Stimulated activated CD8-positive, alpha-beta memory T cell treated with anti-CD3 and anti-CD28 coated beads, Interleukin-15, amount 100 ng/mL, for 48 hours (primary cell): ENCODE measurements around the gene KBTBD13.
A peak's percentile ranks its signal among the peaks of the same experiment; 100 is the strongest.
"Not testable (repeated sequence)": the region's sequence is repeated elsewhere in the genome, so short reads cannot be mapped to it uniquely, and the experiment has no call there.

Experiments used
- DNase-seq, 2 donors: peaks; one replicate each; pipeline ENCODE4 v3.0.0-alpha.2; 2020; ENCODE audit warnings: low read depth in 2 of 2

The KBTBD13 gene

DNA sequence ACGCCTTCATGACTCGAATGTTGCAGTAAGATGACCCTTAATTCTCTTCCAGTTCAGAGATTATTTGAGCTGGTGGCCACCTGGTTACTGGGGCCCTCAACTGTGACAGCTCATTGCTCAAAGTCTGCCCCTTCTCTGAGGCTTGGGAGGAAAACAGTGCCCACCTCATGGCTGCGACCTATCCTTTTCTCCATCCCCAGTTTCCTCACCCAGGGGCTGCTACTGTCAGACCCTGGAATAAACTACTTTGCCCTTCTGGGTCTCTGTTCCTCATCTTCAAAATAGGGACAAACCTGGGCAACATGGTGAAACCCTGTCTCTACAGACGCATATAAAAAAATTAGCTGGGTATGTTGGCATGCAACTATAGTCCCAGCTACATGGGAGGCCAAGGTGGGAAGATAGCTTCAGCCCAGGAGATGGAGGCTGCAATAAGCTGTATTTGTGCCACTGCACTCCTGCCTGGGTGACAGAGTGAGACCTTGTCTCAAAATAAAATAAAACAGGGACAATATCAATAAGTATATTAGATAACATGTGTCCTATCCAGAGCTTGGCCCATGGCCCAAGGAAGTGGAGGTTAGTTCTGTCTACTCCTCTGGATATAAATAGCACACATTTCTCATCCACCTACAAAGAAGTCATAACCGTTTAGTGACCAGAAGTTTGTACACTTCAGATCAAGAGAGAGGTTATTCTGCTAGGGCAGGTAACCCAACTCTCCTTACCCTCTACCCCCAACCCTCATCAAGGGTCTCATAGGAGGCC, 6.6 kb upstream of the KBTBD13 start:
- no peak for DNase-seq

DNA sequence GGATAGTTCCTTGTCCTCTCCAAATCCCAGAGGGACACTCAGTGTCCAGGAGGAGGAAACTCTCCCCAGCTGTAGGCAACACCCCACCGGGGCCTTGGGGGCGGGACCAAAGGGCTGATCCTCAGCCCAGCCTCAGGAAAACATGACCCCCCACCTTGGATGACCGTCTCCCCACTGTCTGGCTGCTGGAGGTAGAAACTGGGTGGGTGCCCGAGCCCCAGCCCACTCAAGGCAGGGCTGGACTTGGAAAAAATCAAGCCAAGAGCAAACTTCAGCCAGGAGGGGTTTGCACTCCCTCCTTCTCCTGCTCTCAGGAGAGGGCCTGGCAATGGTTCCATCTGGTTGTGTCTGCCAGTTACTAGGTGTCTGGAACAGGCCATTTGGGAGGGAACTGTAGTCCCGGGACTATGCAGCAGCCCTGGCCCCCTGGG, 5.2 kb upstream of the KBTBD13 start:
- DNase-seq, result no peak

DNA sequence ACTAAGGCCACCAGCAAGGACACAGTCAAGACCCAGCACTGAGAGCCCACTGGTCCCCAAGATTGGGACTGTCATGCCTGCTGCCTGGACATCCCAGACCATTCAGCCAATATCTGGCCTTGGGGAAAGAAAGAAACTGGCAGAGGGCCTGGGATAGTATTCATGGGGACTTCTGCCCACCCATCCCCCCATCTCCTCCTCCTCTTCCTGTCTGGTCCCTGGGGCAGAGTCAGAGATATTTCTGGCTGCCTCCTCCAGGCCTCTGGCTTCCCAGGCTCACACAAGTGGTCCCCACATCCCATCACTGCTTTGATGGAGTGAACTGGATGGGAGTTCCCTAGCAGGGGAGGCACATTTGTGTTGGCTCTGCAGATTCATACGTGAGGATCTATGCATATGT, 4.5 kb upstream of the KBTBD13 start:
- DNase-seq, result no peak

DNA sequence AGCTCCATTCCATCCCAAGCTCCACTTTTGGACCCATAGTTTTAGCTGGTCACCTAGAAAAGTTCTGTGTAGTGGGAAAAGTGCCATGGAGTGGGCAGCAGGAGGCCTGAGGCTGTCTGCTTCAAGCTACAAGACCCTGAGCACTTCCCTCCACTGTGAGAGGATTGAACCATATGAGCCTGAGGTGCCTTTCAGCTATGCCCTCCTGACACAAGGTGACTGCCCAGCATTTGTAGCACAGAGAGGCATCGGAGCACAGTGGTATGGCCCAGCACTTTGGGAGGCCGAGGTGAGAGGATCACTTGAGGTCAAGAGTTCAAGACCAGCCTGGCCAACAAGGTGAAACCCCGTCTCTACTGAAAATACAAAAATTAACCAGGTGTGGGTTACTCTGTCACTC, 3.9 kb upstream of the KBTBD13 start:
- DNase-seq, result no peak

DNA sequence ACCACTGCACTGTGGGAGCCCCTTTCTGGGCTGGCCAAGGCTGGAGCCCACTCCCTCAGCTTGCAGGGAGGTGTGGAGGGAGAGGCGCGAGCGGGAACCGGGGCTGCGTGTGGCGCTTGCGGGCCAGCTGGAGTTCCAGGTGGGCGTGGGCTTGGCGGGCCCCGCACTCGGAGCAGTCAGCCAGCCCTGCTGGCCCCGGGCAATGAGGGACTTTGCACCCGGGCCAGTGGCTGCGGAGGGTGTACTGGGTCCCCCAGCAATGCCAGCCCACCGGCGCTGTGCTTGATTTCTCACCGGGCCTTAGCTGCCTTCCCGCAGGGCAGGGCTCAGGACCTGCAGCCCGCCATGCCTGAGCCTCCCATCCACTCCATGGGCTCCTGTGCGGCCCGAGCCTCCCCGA, 1.6 kb upstream of the KBTBD13 start:
- not testable (repeated sequence) for DNase-seq

DNA sequence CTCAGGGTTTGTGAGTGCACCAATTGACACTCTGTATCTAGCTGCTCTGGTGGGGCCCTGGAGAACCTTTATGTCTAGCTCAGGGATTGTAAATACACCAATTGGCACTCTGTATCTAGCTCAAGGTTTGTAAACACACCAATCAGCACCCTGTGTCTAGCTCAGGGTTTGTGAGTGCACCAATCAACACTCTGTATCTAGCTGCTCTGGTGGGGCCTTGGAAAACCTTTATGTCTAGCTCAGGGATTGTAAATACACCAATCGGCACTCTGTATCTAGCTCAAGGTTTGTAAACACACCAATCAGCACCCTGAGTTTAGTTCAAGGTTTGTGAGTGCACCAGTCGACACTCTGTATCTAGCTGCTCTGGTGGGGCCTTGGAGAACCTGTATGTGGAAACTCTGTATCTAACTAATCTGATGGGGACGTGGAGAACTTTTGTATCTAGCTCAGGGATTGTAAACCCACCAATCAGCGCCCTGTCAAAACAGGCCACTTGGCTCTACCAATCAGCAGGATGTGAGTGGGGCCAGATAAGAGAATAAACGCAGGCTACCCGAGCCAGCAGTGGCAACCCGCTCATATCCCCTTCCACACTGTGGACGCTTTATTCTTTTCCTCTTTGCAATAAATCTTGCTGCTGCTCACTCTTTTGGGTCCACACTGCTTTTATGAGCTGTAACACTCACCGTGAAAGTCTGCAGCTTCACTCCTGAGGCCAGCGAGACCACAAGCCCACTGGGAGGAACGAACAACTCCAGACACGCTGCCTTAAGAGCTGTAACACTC, 745 bp upstream of the KBTBD13 start:
- not testable (repeated sequence) for DNase-seq

DNA sequence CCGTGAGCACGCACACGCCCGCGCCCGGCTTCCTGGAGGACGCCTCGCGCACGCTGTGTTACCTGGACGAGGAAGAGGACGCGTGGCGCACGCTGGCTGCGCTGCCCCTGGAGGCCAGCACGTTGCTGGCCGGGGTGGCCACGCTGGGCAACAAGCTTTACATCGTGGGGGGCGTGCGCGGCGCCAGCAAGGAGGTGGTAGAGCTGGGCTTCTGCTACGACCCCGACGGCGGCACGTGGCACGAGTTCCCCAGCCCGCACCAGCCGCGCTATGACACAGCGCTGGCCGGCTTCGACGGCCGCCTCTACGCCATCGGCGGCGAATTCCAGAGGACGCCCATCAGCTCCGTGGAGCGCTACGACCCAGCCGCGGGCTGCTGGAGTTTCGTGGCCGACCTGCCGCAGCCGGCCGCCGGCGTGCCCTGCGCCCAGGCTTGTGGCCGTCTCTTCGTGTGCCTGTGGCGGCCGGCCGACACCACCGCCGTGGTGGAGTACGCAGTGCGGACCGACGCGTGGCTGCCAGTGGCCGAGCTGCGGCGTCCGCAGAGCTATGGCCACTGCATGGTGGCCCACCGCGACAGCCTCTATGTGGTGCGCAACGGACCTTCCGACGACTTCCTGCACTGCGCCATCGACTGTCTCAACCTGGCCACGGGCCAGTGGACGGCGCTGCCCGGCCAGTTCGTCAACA, 890 bp downstream of the KBTBD13 start:
- no peak for DNase-seq

DNA sequence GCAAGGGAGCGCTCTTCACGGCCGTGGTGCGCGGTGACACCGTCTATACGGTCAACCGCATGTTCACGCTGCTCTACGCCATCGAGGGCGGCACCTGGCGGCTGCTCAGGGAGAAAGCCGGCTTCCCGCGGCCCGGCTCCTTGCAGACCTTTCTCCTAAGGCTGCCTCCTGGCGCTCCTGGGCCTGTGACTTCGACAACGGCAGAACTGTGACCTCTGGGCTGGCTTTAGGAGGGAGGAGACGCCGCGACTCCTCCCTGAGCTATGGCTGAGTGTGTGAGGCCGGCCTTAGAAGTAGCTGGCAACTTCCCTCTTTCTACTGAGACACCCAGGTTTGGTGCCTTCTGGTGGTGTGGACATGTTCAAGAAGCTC, 1.4 kb downstream of the KBTBD13 start:
- DNase-seq, result peak; percentile 29 to 42

DNA sequence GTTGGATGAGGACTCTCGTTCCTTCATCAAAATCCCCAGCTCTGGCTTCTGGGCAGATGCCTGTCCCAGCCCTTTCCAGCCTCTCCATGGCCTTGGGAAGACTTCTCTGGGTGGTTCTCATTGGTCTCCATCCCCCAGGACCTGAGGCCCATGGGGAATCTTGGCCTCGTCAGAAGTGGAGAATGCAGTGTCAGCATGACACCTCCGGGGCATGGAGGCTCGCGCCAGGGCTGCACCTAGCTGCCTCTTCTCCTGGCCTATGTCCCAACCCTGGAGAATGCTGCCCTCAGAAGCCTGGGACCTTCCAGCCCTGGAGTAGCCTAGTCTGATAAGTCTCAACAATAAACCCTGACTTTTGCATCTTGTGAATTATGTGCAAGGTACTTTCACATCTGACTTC, 3.0 kb downstream of the KBTBD13 start:
- DNase-seq, result no peak

DNA sequence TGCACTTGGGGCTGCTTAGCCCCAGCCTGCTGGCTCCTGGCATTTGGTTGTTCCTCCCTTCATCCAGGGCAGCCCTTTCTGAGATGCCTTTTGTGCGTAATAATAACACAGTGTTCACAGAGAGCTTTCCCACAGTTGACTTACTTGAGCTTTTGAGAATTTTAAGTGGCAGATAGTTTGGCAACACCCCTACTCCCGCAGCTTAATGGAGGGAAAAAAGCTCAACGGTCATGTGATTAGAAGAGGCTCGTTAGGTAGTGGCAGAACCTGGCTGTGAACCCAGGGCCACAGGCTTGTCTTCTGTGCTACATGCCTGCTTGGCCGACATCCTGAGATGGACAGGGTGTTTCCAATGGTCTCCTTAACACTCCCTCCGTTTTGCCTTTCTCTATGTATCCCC, 4.7 kb downstream of the KBTBD13 start:
- no peak for DNase-seq

DNA sequence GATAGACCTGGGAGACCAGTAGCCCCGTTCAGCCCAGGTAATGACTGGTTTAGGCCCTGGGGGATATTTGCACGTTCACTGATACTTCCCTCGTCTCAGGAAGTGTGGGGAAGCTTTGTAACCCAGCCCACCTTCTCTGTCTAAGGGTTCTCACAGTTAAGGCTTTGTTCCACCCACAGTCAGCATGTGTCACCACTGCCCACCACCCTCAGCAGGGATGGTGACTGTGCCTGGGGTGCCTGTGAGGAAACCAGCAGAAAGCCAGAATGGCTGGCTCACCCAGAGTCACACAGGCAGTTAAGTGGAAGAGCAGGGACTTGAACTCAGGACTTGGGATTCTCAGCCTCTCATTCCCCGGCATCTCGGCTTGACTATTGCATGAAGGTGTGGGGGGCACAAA, 5.2 kb downstream of the KBTBD13 start:
- peak in 1 of 2 donors; percentile 27 for DNase-seq

DNA sequence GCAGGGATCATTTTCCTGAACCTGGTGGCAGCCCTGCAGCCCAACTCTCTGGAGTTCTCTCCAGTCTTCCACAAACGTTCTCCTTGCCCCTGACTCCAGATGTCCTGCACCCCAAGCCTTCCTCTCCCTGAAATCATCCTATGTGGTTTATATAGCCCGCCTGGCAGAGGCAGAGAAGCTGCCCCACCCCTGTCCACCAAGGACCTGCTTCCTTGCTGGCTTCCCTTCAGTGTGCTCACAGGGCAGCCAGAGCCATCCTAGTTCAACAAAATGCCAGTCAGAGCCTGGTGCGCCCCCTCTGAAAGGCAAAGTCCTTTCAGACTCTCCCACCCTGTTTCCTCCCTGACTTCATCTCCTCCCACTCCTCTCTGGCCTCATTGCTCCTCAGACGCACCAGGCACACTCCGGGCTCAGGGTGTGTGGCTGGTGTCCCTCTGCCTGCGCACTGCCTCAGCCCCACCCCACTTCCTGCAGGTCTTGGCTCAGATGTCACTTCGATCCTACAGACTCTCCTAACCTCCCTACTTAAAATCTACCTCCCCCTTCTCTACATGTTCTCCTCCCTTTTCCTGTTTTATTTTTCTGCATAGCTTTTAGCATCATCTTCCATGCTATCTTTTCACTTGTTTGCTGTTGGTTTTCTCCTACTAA, 5.9 kb downstream of the KBTBD13 start:
- peak in 1 of 2 donors; percentile 12 for DNase-seq

DNA sequence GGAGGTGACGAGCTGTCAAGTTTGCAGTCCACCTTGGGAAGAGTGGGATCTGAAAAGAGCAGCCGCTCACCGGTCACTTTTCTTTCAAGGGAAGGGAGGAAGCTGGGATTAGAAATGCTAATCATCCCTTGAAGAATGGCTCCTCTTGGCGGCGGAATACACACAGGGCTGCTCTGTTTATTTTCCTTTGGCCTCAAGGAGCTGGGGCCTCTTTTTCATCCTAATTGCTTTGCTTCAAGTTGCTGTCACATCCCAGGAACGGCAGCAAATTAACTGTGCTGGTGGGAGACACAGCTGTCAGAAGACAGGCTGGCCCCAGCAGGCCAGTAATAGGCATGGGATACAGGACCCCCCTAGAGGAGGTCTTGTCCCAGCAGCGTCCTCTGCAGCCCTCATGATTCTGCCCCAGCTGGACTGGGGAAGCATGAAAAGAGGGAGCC, 6.7 kb downstream of the KBTBD13 start:
- no peak for DNase-seq

DNA sequence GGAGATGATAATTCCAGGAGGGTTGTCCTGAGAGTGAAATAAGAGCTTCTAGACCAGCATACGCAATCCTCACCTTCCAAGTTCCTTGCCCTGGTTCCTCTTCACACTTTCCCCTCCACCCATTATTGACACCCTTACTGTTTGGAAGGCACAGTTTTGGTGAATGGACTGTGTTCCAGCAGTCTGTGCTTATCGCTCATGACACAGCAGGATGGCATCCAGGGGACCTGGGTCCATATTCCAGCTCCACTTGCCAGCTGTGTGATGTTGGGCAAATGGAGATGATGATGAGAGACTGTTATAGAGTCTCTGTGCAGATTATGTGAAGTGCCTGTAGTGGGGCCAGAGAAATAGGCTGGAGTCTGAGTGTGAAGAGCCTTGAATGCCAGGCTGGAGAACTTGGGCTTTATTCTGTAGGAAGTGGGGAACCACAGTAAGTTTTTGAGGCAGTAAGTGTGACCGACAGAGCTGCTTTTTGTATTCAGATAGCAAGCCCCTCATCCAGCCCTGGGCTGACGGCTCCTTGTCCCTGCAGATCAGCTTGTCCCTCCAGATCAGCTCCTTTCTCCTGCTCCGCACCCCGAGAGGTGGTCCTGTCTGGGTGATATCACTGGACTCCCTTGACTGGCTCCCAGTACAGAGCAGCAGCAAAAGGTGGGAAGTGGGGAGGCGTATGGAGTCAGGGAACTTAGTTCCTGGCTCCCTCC, 8.1 kb downstream of the KBTBD13 start:
- DNase-seq, result no peak

DNA sequence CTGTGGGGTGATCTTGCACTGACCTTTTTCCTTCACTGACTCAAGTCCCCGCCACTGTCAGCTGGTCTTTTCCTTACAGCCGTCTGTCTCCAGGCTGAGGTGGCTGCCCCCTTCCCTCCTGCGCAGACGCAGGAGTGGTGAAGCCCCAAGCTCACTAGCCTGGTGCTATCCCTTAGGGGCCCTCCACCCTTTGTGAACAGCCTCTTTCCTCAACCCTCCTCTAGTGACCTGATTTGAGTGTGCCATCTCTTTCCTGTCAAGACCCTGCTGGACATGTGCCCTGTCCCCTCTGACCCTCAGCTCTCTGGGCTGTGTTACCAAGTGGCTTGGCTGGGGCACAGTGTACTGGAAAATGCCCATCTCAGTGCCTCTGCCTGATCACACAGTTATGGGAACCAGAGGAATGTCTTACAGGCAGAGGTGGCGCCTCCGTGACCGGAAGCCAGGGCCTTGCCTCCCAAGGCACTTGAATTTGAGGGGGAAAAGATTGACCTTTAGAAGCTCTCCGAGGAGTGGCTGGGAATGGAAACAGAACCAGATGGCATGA, 8.7 kb downstream of the KBTBD13 start:
- DNase-seq, result no peak

DNA sequence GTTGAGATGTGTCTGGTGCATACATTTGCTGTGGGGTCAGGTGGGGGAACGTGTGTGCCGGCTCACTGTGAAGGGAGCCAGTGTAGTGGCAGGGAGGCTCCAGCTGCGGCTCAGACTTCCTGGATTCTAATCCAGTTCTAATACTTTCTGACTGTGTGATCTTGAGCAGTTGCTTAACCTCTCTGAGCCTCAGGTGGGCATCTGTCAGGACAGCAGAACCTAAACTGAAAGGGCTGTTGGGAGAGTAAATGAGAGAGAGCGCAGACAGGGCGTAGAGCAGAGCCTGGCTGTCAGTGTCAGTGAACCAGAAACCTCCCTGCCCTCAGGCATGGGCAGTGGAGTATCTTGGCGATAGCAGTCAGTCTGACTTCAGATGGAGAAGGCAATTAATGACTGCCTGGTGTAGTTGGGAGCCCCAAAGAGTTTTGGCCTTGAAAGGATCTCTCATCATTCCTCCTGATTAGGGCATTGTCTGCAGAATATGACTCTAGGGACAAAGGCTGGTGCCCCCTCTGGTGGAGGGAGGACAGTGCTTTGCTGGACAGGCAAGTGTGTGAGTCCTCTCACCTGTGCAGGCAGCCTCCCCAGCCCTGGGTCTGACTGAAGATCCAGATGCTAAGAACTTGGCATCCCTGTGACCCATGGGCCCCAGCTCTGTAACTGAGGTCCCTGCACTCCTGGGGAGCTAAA, 9.6 kb downstream of the KBTBD13 start:
- DNase-seq, result no peak

DNA sequence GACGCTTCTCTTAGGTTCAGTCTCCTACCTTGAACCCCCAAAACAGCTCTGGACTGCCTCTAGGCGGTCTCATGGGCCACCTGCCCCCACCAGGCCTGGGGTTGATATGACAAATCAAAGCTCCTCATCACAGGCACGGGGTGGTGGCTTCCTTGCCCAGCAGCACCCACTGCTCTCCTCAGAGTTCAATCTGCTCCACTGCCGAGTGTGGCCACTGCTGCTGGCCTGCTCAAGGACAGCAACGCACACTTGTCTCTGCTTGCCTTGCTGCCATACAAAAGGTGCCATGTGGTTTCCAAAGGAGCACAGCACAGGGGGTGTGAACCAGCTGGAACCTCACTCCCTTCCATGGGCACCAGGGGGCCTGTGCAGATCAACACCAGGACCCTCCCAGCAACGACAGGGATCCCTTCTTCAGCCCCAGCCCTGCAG, 10.2 kb downstream of the KBTBD13 start:
- no peak for DNase-seq

DNA sequence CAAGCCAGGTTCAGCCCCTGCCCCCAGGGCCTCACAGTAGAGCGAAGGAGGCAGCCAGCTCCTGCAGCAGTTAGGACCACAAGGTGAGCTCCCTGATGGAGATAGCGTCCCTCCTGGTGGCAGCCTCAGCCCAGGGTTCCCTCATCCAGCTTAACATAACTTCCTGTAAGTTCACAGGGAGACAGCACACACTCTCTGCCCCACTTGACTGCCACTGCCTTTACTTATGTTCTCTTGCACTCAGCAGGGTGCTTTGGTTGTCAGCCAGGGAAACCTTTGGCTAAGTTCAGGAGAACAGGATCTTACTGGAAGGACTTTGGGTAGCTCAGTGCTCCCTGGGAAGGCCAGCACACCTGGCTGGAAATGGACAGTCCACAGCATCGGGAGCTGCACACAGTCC, 10.9 kb downstream of the KBTBD13 start:
- DNase-seq, result no peak

DNA sequence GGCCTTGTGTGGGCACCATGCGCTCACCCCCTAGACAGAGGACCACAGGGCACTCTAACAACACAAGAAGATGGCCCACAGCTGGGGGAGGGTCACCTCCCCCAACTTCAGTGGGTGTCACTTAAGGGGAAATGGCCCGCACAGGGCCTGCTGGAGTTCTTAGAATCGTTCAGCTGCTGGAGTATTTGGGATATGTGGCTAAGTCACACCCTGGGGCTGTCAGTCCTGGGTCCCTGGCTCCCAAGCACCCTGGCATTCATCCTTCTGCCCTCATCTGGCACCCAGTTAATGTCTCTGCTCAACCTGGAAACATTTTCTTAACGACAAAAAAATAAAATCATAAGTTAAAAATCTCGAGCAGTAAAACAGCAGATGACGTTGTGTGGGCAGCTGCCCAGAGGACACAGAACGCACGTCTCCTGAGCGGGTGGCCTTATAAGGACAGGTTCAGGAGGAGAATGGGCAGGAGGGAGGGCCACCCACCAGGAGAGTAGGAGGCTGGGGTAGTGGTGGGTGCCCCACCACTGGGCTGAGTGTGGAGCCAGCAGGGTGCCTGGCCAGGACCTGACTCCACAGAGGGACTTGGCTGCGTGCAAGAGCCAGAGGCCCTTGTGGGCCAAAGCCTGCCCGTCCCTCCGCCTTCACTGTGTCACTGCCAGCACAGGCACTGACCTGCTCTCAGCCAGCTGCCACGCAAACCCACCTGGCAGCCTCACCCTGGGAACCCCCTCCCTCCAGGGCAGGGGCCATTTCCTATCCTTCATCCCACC, 11.5 kb downstream of the KBTBD13 start:
- DNase-seq, result no peak

DNA sequence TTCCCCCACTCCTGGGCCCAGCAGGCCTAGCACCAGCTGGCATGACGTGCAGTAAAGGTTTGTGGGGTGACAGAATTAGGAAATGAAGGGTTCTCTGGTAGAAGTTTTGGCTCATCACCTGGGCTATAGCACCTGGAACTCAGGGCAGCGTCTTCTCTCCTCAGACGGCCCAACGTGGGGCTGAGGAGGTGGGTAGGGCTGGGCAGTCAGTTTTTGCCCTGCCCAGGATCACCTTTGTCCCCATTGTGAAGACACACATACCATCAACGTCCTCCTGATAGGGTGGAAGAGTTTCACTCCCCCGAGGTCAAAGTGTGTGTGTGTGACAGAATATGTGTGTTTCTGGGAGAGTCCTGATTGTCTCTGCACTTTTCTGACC, 12.1 kb downstream of the KBTBD13 start:
- no peak for DNase-seq
